ENCODE results near the gene ANGPTL4. TPM values are rescaled to one million over a fixed set of nuclear protein-coding genes. Genes with fewer than 3 reads are reported as not detected.
A peak's percentile ranks its signal among the peaks of the same experiment; 100 is the strongest.

The ANGPTL4 gene
- total and polyA plus RNA-seq, 2 of the 13 experiments (the other 11 are each of a cell fraction or from before 2014, with no cell fraction given), result 0.80 to 21.7 TPM

DNA sequence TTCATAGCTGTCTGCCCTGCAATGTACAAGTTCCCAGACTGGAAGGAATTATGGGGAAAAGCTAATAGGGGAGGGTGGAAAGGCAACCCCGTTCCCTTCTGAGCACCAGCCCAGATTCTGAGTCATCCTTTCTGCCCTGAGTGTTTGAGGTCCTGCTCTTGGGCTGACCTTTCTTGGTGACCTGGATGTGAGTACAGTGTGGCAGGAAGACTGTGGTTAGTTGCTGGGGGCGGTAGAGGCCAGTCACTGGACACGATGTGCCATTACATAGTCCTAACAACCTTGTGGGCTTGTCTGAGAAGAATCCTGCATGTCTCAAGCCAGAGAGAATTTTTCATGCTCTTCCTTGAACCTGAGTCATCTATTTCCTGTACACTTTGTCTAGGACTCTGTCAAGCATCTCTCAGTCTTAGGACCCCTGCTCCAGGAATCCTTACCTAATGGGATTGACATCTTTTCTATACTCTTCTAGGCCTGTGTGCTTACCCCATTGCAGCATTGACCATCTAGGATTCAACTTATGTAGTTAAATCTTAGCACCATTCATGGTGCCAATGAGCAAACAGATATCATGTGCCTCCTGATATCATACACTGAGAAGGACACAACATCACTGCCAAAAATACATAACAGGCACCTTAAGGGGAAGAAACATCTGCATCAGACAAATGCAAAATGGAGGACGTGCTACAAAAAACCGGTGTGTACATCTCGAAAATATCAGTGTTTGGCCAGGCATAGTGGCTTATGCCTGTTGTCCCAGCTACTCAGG is 8.1 kb upstream of the ANGPTL4 start (continued):
- TF ChIP-seq, protein P1, sequence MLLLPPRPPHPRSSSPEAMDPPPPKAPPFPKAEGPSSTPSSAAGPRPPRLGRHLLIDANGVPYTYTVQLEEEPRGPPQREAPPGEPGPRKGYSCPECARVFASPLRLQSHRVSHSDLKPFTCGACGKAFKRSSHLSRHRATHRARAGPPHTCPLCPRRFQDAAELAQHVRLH (CRISPR knock-in tag; IDR thresholded peaks at IDR 0.05; ENCODE audit: borderline replicate concordance, low read depth), result no peak; the same call in 1 of the 2 replicates
- TF ChIP-seq, protein P2, sequence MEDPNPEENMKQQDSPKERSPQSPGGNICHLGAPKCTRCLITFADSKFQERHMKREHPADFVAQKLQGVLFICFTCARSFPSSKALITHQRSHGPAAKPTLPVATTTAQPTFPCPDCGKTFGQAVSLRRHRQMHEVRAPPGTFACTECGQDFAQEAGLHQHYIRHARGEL (CRISPR knock-in tag; IDR thresholded peaks at IDR 0.05), result no peak
- TF ChIP-seq RNF2 (conservative IDR thresholded peaks at IDR 0.05; ENCODE audit: low read depth) (no peak), ZNF143 (CRISPR knock-in tag; IDR thresholded peaks at IDR 0.05) (peak; percentile 28; the same call in 1 of the 2 replicates), NR2F6 (IDR thresholded peaks at IDR 0.05) (peak; percentile 93), NR2F6 (CRISPR knock-in tag; IDR thresholded peaks at IDR 0.05) (peak; percentile 97), CREM (IDR thresholded peaks at IDR 0.05) (no peak), CREM (CRISPR knock-in tag; IDR thresholded peaks at IDR 0.05) (no peak), ZNF83 (CRISPR knock-in tag; IDR thresholded peaks at IDR 0.05; ENCODE audit: borderline replicate concordance) (no peak), U2AF1 (optimal IDR thresholded peaks at IDR 0.05; ENCODE audit: low read depth, low read length) (no peak), ZNF841 (CRISPR knock-in tag; IDR thresholded peaks at IDR 0.05; ENCODE audit: borderline replicate concordance) (no peak), ZNF670 (CRISPR knock-in tag; IDR thresholded peaks at IDR 0.05; ENCODE audit: borderline replicate concordance) (no peak), ZFP37 (CRISPR knock-in tag; IDR thresholded peaks at IDR 0.05; ENCODE audit: borderline replicate concordance) (no peak), ZNF772 (CRISPR knock-in tag; IDR thresholded peaks at IDR 0.05) (0 out of 2 replicates have a peak, but pooled peaks have one; percentile 57), ZNF777 (CRISPR knock-in tag; IDR thresholded peaks at IDR 0.05) (no peak), NBN (conservative IDR thresholded peaks at IDR 0.05) (no peak), ZNF782 (CRISPR knock-in tag; IDR thresholded peaks at IDR 0.05; ENCODE audit: borderline replicate concordance) (no peak), SIN3B (IDR thresholded peaks at IDR 0.05; ENCODE audit: low read length) (no peak), ZNF234 (CRISPR knock-in tag; conservative IDR thresholded peaks at IDR 0.05) (no peak)
- TF ChIP-seq, protein P3, sequence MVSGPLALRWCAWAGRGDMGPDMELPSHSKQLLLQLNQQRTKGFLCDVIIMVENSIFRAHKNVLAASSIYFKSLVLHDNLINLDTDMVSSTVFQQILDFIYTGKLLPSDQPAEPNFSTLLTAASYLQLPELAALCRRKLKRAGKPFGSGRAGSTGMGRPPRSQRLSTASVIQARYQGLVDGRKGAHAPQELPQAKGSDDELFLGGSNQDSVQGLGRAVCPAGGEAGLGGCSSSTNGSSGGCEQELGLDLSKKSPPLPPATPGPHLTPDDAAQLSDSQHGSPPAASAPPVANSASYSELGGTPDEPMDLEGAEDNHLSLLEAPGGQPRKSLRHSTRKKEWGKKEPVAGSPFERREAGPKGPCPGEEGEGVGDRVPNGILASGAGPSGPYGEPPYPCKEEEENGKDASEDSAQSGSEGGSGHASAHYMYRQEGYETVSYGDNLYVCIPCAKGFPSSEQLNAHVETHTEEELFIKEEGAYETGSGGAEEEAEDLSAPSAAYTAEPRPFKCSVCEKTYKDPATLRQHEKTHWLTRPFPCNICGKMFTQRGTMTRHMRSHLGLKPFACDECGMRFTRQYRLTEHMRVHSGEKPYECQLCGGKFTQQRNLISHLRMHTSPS (CRISPR knock-in tag; IDR thresholded peaks at IDR 0.05; ENCODE audit: low read depth), result peak; percentile 29; the same call in 1 of the 2 replicates
- TF ChIP-seq, protein P4, sequence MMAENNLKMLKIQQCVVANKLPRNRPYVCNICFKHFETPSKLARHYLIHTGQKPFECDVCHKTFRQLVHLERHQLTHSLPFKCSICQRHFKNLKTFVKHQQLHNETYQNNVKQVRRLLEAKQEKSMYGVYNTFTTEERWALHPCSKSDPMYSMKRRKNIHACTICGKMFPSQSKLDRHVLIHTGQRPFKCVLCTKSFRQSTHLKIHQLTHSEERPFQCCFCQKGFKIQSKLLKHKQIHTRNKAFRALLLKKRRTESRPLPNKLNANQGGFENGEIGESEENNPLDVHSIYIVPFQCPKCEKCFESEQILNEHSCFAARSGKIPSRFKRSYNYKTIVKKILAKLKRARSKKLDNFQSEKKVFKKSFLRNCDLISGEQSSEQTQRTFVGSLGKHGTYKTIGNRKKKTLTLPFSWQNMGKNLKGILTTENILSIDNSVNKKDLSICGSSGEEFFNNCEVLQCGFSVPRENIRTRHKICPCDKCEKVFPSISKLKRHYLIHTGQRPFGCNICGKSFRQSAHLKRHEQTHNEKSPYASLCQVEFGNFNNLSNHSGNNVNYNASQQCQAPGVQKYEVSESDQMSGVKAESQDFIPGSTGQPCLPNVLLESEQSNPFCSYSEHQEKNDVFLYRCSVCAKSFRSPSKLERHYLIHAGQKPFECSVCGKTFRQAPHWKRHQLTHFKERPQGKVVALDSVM (CRISPR knock-in tag; IDR thresholded peaks at IDR 0.05), result peak; percentile 34; the same call in 1 of the 2 replicates
- TF ChIP-seq, protein P5, sequence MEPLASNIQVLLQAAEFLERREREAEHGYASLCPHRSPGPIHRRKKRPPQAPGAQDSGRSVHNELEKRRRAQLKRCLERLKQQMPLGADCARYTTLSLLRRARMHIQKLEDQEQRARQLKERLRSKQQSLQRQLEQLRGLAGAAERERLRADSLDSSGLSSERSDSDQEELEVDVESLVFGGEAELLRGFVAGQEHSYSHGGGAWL (CRISPR knock-in tag; IDR thresholded peaks at IDR 0.05), result no peak
- TF ChIP-seq, protein P6, sequence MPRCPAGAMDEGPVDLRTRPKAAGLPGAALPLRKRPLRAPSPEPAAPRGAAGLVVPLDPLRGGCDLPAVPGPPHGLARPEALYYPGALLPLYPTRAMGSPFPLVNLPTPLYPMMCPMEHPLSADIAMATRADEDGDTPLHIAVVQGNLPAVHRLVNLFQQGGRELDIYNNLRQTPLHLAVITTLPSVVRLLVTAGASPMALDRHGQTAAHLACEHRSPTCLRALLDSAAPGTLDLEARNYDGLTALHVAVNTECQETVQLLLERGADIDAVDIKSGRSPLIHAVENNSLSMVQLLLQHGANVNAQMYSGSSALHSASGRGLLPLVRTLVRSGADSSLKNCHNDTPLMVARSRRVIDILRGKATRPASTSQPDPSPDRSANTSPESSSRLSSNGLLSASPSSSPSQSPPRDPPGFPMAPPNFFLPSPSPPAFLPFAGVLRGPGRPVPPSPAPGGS (CRISPR knock-in tag; IDR thresholded peaks at IDR 0.05), result no peak
- TF ChIP-seq, protein P7, sequence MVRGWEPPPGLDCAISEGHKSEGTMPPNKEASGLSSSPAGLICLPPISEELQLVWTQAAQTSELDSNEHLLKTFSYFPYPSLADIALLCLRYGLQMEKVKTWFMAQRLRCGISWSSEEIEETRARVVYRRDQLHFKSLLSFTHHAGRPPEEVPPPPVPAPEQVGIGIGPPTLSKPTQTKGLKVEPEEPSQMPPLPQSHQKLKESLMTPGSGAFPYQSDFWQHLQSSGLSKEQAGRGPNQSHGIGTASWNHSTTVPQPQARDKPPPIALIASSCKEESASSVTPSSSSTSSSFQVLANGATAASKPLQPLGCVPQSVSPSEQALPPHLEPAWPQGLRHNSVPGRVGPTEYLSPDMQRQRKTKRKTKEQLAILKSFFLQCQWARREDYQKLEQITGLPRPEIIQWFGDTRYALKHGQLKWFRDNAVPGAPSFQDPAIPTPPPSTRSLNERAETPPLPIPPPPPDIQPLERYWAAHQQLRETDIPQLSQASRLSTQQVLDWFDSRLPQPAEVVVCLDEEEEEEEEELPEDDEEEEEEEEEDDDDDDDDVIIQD (CRISPR knock-in tag; IDR thresholded peaks at IDR 0.05; ENCODE audit: low read depth), result peak; percentile 76; the same call in 1 of the 2 replicates
